A549 (cell line): Measurements from ENCODE around the gene CAMTA1. TPM values are rescaled to one million over a fixed set of nuclear protein-coding genes. Genes with fewer than 3 reads are reported as not detected.

Experiments
- ATAC-seq, 2 experiments: fragments of 200-7000 bp in 1 of 2; fragments of >200 bp in 1 of 2; cut with Nextera tagmentation in 1 of 2; cut with Tn5 transposase in 1 of 2; 3 replicates each; pipeline versions ENCODE4 v1.8.0 to v1.9.1; 2018 to 2020; ENCODE audit warnings: mild to moderate bottlenecking in 1 of 2, moderate library complexity in 1 of 2
- CTCF ChIA-PET: fragments of 300-600 bp; sonication (Branson Sonifier 250); formaldehyde crosslinking; extraction: SDS; loops from one replicate; lab custom pipeline; 2021; ENCODE audit warnings: antibody characterized with exemption, inconsistent platforms; lab: Yijun Ruan, JAX
- POLR2A ChIA-PET: fragments of 350-600 bp; formaldehyde crosslinking; extraction: SDS; loops from one replicate; lab custom pipeline; 2021; ENCODE audit warnings: antibody characterized with exemption, inconsistent platforms; lab: Yijun Ruan, JAX
- DNase-seq, 2 experiments: peaks; one replicate each; pipeline versions ENCODE4 v3.0.0 to v3.0.0-alpha.2; 2011 to 2016; ENCODE audit warnings: low read depth in 1 of 2, low spot score in 1 of 2
- FAIRE-seq: peaks from 2 replicates; lab custom pipeline; 2011; peaks lifted over from hg19 to GRCh38; lab: Jason Lieb, UNC
- H3K27ac ChIP-seq, 2 experiments: fragments of >200 bp; sonication (Bioruptor Twin); formaldehyde crosslinking; 3 replicates each; pipeline ENCODE4 v1.5.1; 2016 to 2017
- H3K4me1 ChIP-seq: fragments of >200 bp; sonication (Bioruptor Twin); formaldehyde crosslinking; 3 replicates; pipeline ENCODE4 v1.6.1; 2016
- H3K4me2 ChIP-seq: fragments of >200 bp; sonication (Bioruptor Twin); formaldehyde crosslinking; 3 replicates; pipeline ENCODE4 v1.6.1; 2016
- H3K4me3 ChIP-seq: fragments of >200 bp; sonication (Bioruptor Twin); formaldehyde crosslinking; 3 replicates; pipeline ENCODE4 v1.5.1; 2016
- H3K9me3 ChIP-seq: fragments of >200 bp; sonication (Bioruptor Twin); formaldehyde crosslinking; 3 replicates; pipeline ENCODE4 v1.6.1; 2016
- CBX2 ChIP-seq: fragments of 200-600 bp; sonication (generic); IDR thresholded peaks from 2 replicates; pipeline ENCODE4 v1.6.1; 2016; ENCODE audit warnings: low read depth, mild to moderate bottlenecking, borderline replicate concordance
- ESRRA ChIP-seq: fragments of 150-350 bp; IDR thresholded peaks from 2 replicates; pipeline ENCODE4 v1.6.1; 2014; ENCODE audit warnings: mild to moderate bottlenecking, low read length, borderline replicate concordance
- GATA3 ChIP-seq: IDR thresholded peaks from 2 replicates; pipeline ENCODE4 v1.6.1; 2012; ENCODE audit warnings: borderline replicate concordance
- NFE2L2 ChIP-seq: fragments of 150-350 bp; conservative IDR thresholded peaks from 2 replicates; pipeline ENCODE4 v1.6.1; 2014; ENCODE audit warnings: low read length
- NPAS2 ChIP-seq: fragments of 250-450 bp; sonication (Bioruptor Pico); IDR thresholded peaks from 2 replicates; pipeline ENCODE4 v1.8.0; 2022; ENCODE audit warnings: mild to moderate bottlenecking, moderate library complexity, borderline replicate concordance
- NR3C1 ChIP-seq: fragments of >200 bp; sonication (Bioruptor Twin); formaldehyde crosslinking; IDR thresholded peaks from 3 replicates; pipeline ENCODE4 v1.6.1; 2017
- SMC3 ChIP-seq: fragments of >200 bp; sonication (Bioruptor Twin); formaldehyde crosslinking; IDR thresholded peaks from 3 replicates; pipeline ENCODE4 v1.6.1; 2018; ENCODE audit warnings: inconsistent platforms
- ZFP36 ChIP-seq: fragments of 450-650 bp; IDR thresholded peaks from 2 replicates; pipeline ENCODE4 v1.6.1; 2014; ENCODE audit warnings: borderline replicate concordance; ENCODE audit not compliant: partially characterized antibody
- ZNF302 ChIP-seq: fragments of 250-450 bp; sonication (Bioruptor Pico); IDR thresholded peaks from 2 replicates; pipeline ENCODE4 v1.9.0; 2021; ENCODE audit warnings: inconsistent platforms, mild to moderate bottlenecking, moderate library complexity
- WGBS: methylation state at CpG from one replicate; pipeline ENCODE4 v1.1.6; 2017; ENCODE audit errors: missing lambda C conversion rate; 5-methylcytosine and 5-hydroxymethylcytosine counted together
- polyA plus RNA-seq, 4 experiments: library from polyadenylated mRNA; depleted of rRNA in 3 of 4; stranded (reverse); fragments of >200 nt; fragmentation: RNase III in 1 of 4; extraction: RNeasy Plus Mini Kit Qiagen cat#74134 plus additional on column Dnase treatment in 1 of 4; gene quantifications; 2 replicates in 3 of 4; 3 replicates in 1 of 4; pipeline ENCODE4 v1.2.3, GENCODE V29; 2011 to 2017
- TF ChIP-seq, protein P1 (sequence below): fragments of 250-450 bp; sonication (Bioruptor Pico); IDR thresholded peaks from 2 replicates; pipeline ENCODE4 v1.5.0; 2020; ENCODE audit warnings: low read depth, mild to moderate bottlenecking, moderate library complexity
- TF ChIP-seq, protein P2 (sequence below): IDR thresholded peaks from 2 replicates; pipeline ENCODE4 v1.6.1; 2012; ENCODE audit warnings: low read depth, borderline replicate concordance
- TF ChIP-seq, protein P3 (sequence below): fragments of 450-650 bp; IDR thresholded peaks from 2 replicates; pipeline ENCODE4 v1.6.1; 2014; ENCODE audit warnings: antibody characterized with exemption
- TF ChIP-seq, protein P4 (sequence below): fragments of >200 bp; sonication (Bioruptor Twin); formaldehyde crosslinking; IDR thresholded peaks from 3 replicates; pipeline ENCODE4 v1.6.1; 2016
- TF ChIP-seq, protein P5 (sequence below): IDR thresholded peaks from 2 replicates; pipeline ENCODE4 v1.6.1; 2012

CAMTA1 gene
- polyA plus RNA-seq, 2 of the 4 experiments (the other 2 are of a cell fraction), result 58.8 to 75.0 TPM

DNA sequence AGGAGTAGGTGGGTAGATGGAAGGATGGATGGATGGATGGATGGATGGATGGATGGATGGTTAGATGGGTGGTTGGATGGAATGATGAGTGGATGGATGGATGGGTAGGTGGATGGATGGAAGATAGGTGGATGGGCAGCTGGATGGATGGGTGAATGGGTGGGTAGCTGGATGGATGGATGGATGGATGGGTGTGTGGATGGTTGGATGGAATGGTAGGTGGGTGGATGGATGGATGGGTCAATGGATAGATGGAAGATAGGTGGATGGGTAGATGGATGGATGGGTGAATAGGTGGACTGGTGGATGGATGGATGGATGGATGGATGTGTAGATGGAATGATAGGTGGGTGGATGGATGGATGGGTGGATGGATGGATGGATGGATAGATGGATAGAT is 821.8 kb downstream of the CAMTA1 start:
- CTCF ChIA-PET, result interaction anchor here (1.6 kb wide), 1 partner anchor 15 kb away, joined by 3 read pairs; no protein-coding TSS in a partner anchor

DNA sequence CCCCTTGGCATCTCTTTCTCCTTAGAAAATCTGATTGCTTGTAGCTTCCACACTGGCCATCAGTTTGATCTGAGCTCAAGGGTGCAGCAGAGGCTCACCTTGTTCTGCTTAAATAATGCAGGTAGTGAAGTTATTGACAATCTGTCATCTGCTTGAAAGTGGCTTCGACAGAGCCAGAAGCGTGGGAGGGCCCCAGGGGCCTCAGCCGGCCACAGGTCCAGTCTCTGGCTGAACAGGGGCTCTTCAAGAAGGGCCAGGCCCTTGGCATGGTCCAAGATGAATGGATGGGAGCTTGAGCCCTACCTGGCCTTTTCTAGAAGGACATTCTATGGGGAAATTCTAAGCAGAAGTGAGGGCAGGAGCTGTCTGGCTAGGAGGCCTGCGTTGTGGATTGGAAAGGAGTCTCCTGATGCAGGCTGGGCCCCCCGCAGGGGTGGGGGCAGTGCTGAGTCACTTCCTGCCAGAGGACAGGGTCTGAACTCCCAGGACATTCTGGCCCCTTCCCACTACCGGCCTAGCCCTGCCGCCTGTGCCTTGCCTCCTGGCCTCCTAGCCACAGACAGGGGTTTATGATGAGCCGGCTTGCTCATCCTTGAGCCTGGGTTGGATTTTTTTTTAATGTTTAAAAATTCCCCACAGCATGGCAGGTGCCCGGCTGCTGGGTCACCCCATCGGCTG is 823.5 kb downstream of the CAMTA1 start:
- Histone ChIP-seq H3K27ac (no peak overlapping the region), H3K4me1 (no peaks in the 10 kb centered on the region), H3K4me2 (no peak overlapping the region), H3K4me3 (no peak overlapping the region), H3K9me3 (no peaks in the 10 kb centered on the region)
- FAIRE-seq (no peak), ATAC-seq (no peak), DNase-seq (no peak)
- CTCF ChIA-PET, result interaction anchor here (0.9 kb wide), 1 partner anchor 14 kb away, joined by 4 read pairs; no protein-coding TSS in a partner anchor
- POLR2A ChIA-PET, result no interaction called here
- WGBS, result 65% methylated on average over 8 of the region's 10 CpGs
- TF ChIP-seq GATA3 (no peak), NR3C1 (no peak)
- TF ChIP-seq, protein P1, sequence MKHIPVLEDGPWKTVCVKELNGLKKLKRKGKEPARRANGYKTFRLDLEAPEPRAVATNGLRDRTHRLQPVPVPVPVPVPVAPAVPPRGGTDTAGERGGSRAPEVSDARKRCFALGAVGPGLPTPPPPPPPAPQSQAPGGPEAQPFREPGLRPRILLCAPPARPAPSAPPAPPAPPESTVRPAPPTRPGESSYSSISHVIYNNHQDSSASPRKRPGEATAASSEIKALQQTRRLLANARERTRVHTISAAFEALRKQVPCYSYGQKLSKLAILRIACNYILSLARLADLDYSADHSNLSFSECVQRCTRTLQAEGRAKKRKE, result no peak

More for the DNA sequence above, 821.8 kb downstream of the CAMTA1 start:
- Histone ChIP-seq H3K27ac (no peak overlapping the region), H3K4me2 (no peak overlapping the region), H3K4me1 (no peaks in the 10 kb centered on the region), H3K4me3 (no peak overlapping the region), H3K9me3 (no peaks in the 10 kb centered on the region)
- POLR2A ChIA-PET, result no interaction called here
- TF ChIP-seq, protein P2, sequence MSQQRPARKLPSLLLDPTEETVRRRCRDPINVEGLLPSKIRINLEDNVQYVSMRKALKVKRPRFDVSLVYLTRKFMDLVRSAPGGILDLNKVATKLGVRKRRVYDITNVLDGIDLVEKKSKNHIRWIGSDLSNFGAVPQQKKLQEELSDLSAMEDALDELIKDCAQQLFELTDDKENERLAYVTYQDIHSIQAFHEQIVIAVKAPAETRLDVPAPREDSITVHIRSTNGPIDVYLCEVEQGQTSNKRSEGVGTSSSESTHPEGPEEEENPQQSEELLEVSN, result no peak
- TF ChIP-seq SMC3, result no peak
- TF ChIP-seq, protein P3, sequence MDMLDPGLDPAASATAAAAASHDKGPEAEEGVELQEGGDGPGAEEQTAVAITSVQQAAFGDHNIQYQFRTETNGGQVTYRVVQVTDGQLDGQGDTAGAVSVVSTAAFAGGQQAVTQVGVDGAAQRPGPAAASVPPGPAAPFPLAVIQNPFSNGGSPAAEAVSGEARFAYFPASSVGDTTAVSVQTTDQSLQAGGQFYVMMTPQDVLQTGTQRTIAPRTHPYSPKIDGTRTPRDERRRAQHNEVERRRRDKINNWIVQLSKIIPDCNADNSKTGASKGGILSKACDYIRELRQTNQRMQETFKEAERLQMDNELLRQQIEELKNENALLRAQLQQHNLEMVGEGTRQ, result no peak
- no peak for TF ChIP-seq NPAS2 (CRISPR knock-in tag)
- no peak for TF ChIP-seq ZNF302 (CRISPR knock-in tag)
- no peak for TF ChIP-seq GATA3
- no peak for TF ChIP-seq CBX2
- no peak for TF ChIP-seq ZFP36
- no peak for FAIRE-seq
- DNase-seq, result no peak
- no peak for ATAC-seq

DNA sequence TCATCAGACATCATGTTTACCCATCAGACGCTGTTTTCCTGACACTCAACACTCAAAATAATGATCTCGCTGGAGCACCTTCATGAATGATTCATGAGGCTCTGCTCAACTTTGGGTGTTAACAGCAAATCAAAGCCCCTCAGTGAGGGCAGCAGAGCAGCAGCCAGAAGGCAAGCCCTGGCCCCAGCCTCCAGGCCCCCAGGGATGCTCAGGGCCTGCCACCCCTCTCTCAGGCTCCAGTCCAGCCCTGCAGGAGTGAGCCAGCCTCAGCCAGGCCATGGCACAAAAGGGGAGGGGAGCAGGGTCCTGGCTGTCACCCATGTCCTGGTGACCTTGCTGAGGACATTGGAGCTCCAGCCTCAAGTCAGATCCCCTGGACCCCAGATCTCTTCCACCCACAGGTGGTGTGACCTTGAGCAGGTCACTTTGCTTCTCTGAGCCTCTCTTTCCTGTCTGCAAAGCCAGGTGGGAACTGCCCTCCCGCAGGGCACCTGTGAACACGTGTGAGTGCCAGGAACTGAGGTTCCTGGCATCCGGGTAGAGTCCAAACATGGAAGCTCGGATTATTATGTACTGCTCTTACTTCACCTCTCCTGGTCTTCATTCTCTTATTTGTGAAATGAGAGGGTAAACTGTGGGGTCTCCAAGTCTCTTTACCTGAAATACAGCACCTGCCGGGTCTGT is 824.2 kb downstream of the CAMTA1 start:
- Histone ChIP-seq H3K9me3 (no peaks in the 10 kb centered on the region), H3K4me3 (no peak overlapping the region), H3K27ac (no peak overlapping the region), H3K4me1 (no peaks in the 10 kb centered on the region), H3K4me2 (no peak overlapping the region)
- DNase-seq (no peak), ATAC-seq (no peak), FAIRE-seq (no peak)
- WGBS, result 70% methylated on average over 7 of the region's 7 CpGs
- ChIA-PET CTCF (no interaction called here), POLR2A (no interaction called here)
- TF ChIP-seq ESRRA, result no peak
- TF ChIP-seq, protein P4, sequence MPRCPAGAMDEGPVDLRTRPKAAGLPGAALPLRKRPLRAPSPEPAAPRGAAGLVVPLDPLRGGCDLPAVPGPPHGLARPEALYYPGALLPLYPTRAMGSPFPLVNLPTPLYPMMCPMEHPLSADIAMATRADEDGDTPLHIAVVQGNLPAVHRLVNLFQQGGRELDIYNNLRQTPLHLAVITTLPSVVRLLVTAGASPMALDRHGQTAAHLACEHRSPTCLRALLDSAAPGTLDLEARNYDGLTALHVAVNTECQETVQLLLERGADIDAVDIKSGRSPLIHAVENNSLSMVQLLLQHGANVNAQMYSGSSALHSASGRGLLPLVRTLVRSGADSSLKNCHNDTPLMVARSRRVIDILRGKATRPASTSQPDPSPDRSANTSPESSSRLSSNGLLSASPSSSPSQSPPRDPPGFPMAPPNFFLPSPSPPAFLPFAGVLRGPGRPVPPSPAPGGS, result no peak

DNA sequence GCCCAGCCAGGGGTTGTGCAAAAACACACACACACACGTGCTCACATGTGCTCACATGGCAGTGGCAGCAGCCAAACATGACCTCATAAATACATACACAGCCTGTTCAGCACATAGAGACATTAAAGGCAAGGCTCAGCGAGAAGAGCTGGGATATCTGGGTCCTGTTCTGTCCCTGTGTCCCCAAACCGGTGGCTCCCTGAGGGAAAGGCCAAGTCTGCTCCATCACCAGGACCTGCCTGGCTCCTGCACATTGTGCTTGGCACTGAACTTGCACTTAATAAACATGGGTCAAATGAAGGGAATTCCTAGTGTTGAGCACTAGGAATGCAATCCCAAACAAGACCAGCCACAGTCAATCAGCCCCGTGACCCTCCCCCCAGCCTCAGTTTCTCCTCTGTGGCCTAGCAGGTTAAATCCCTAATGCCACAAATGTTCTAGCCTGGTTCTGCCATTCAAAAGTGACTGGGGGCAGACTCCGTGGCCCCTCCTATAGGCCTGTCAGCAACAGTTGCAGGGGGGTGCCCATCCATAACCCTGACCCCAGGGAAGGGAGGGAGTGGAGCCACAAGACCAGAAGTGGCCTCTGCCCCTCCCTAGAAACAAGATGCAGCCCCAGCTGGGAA is 825.0 kb downstream of the CAMTA1 start:
- no peak overlapping the region for H3K4me2 ChIP-seq
- POLR2A ChIA-PET, result no interaction called here
- no peaks in the 10 kb centered on the region for H3K9me3 ChIP-seq
- ATAC-seq, result no peak
- no peak overlapping the region for H3K4me3 ChIP-seq
- CTCF ChIA-PET, result no interaction called here
- H3K4me1 ChIP-seq, result no peaks in the 10 kb centered on the region
- TF ChIP-seq ESRRA (no peak), ZNF302 (CRISPR knock-in tag) (no peak), NFE2L2 (no peak), CBX2 (no peak), NR3C1 (no peak)
- TF ChIP-seq, protein P5, sequence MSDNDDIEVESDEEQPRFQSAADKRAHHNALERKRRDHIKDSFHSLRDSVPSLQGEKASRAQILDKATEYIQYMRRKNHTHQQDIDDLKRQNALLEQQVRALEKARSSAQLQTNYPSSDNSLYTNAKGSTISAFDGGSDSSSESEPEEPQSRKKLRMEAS, result no peak
- TF ChIP-seq, protein P2, result no peak
- TF ChIP-seq, all 56 proteins: peak for 0
- H3K27ac ChIP-seq, result no peak overlapping the region
- no peak for FAIRE-seq
- DNase-seq, result no peak
- WGBS, result 37% methylated on average over 4 of the region's 5 CpGs
